ENCODE data around the gene RGMB.

The RGMB gene

GRCh38 chr5:98816582-98817222 lies 43.2 kb downstream of the RGMB start:
- H3K4me1 Mint-ChIP-seq (ENCODE audit: low read depth): no peaks in the 10 kb centered on the region
- H3K4me3 Mint-ChIP-seq: no peak overlapping the region
- no peaks in the 10 kb centered on the region for H3K27me3 Mint-ChIP-seq
- H3K27ac Mint-ChIP-seq: no peak overlapping the region
- peaks cover 3% of the 10 kb centered on the region for H3K9me3 Mint-ChIP-seq (ENCODE audit: low read depth)
- H3K36me3 Mint-ChIP-seq: peaks cover 14% of the 10 kb centered on the region

- Mint-ChIP-seq H3K9me3 (ENCODE audit: low read depth) (no peaks in the 10 kb centered on the region), H3K4me3 (no peak overlapping the region), H3K4me1 (ENCODE audit: low read depth) (no peaks in the 10 kb centered on the region), H3K36me3 (peaks cover 8% of the 10 kb centered on the region), H3K27me3 (no peaks in the 10 kb centered on the region), H3K27ac (no peak overlapping the region)
Observed at GRCh38 chr5:98825582-98826375, 52.3 kb downstream of the RGMB start.

- Mint-ChIP-seq H3K4me1 (ENCODE audit: low read depth) (no peaks in the 10 kb centered on the region), H3K9me3 (ENCODE audit: low read depth) (no peaks in the 10 kb centered on the region), H3K4me3 (no peak overlapping the region), H3K27ac (no peak overlapping the region), H3K27me3 (no peaks in the 10 kb centered on the region), H3K36me3 (peaks cover 2% of the 10 kb centered on the region)
Observed at GRCh38 chr5:98827161-98827560, 53.7 kb downstream of the RGMB start.

- Mint-ChIP-seq H3K4me3 (no peak overlapping the region), H3K9me3 (ENCODE audit: low read depth) (no peaks in the 10 kb centered on the region), H3K27me3 (no peaks in the 10 kb centered on the region), H3K36me3 (no peaks in the 10 kb centered on the region), H3K27ac (no peak overlapping the region), H3K4me1 (ENCODE audit: low read depth) (no peaks in the 10 kb centered on the region)
Observed at GRCh38 chr5:98827588-98828284, 54.3 kb downstream of the RGMB start.

- H3K27me3 Mint-ChIP-seq: peaks cover 3% of the 10 kb centered on the region
- no peak overlapping the region for H3K27ac Mint-ChIP-seq
- H3K9me3 Mint-ChIP-seq (ENCODE audit: low read depth): no peaks in the 10 kb centered on the region
- H3K36me3 Mint-ChIP-seq: peaks cover 12% of the 10 kb centered on the region
- peaks cover 3% of the 10 kb centered on the region for H3K4me1 Mint-ChIP-seq (ENCODE audit: low read depth)
- no peak overlapping the region for H3K4me3 Mint-ChIP-seq
Observed at GRCh38 chr5:98836175-98836574, 62.7 kb downstream of the RGMB start.

GRCh38 chr5:98839469-98840383 lies 66.3 kb downstream of the RGMB start:
- peaks cover 14% of the 10 kb centered on the region for H3K36me3 Mint-ChIP-seq
- peaks cover 3% of the 10 kb centered on the region for H3K27me3 Mint-ChIP-seq
- no peaks in the 10 kb centered on the region for H3K9me3 Mint-ChIP-seq (ENCODE audit: low read depth)
- H3K27ac Mint-ChIP-seq: no peak overlapping the region
- peaks cover 3% of the 10 kb centered on the region for H3K4me1 Mint-ChIP-seq (ENCODE audit: low read depth)
- peak overlapping the region; percentile 56 for H3K4me3 Mint-ChIP-seq

- Mint-ChIP-seq H3K36me3 (peaks cover 14% of the 10 kb centered on the region), H3K27me3 (peaks cover 3% of the 10 kb centered on the region), H3K9me3 (ENCODE audit: low read depth) (no peaks in the 10 kb centered on the region), H3K4me1 (ENCODE audit: low read depth) (peaks cover 3% of the 10 kb centered on the region), H3K27ac (no peak overlapping the region), H3K4me3 (no peak overlapping the region)
Observed at GRCh38 chr5:98840946-98841345, 67.5 kb downstream of the RGMB start.

- H3K4me3 Mint-ChIP-seq: no peak overlapping the region
- peaks cover 3% of the 10 kb centered on the region for H3K4me1 Mint-ChIP-seq (ENCODE audit: low read depth)
- H3K27ac Mint-ChIP-seq: no peak overlapping the region
- H3K9me3 Mint-ChIP-seq (ENCODE audit: low read depth): no peaks in the 10 kb centered on the region
- H3K36me3 Mint-ChIP-seq: peaks cover 7% of the 10 kb centered on the region
- H3K27me3 Mint-ChIP-seq: peaks cover 2% of the 10 kb centered on the region
Observed at GRCh38 chr5:98843481-98843880, 70.0 kb downstream of the RGMB start.

GRCh38 chr5:98844865-98845264 lies 71.4 kb downstream of the RGMB start:
- peaks cover 4% of the 10 kb centered on the region for H3K36me3 Mint-ChIP-seq
- no peak overlapping the region for H3K4me3 Mint-ChIP-seq
- peaks cover under 1% of the 10 kb centered on the region for H3K27me3 Mint-ChIP-seq
- H3K9me3 Mint-ChIP-seq (ENCODE audit: low read depth): no peaks in the 10 kb centered on the region
- H3K4me1 Mint-ChIP-seq (ENCODE audit: low read depth): peaks cover 1% of the 10 kb centered on the region
- H3K27ac Mint-ChIP-seq: no peak overlapping the region

- Mint-ChIP-seq H3K9me3 (ENCODE audit: low read depth) (no peaks in the 10 kb centered on the region), H3K4me3 (no peak overlapping the region), H3K36me3 (peaks cover 2% of the 10 kb centered on the region), H3K4me1 (ENCODE audit: low read depth) (no peaks in the 10 kb centered on the region), H3K27me3 (no peaks in the 10 kb centered on the region), H3K27ac (no peak overlapping the region)
Observed at GRCh38 chr5:98845878-98846277, 72.4 kb downstream of the RGMB start.
